PC-9 (cell line): Measurements from ENCODE around the gene SSTR3.

Experiments
- CTCF ChIP-seq: fragments of 200-600 bp; sonication (generic); conservative IDR thresholded peaks from 2 replicates; pipeline ENCODE4 v1.6.1; 2017; ENCODE audit warnings: mixed run types, antibody characterized with exemption, mild to moderate bottlenecking, moderate library complexity
- EZH2 ChIP-seq: fragments of 200-600 bp; sonication (generic); IDR thresholded peaks from 2 replicates; pipeline ENCODE4 v1.8.0; 2017; ENCODE audit warnings: antibody characterized with exemption, low read depth

- TF ChIP-seq CTCF (no peak), EZH2 (no peak)
Measured at GRCh38 chr22:37177755-37178154, 34.5 kb downstream of the SSTR3 start.
